Measurements from ENCODE around the gene FBP1.

DNA sequence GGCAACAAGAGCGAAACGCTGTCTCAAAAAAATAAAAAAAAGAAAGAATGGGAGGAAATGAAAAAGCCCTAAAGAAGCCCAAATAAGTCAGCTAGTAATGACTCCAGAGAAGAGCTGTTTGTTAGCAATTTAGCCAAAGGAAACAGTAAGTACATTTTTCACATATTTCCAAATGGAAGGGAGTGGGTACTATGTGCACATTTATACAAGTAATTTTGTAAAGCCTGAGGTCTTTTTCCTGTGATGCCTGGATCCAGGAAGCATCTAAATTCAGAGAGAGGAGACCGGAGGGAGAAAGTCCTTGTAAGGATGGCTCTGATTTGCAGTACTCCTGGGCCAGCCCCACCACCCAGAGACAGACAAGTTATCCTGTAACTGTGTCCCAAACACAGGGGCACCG is 14.7 kb downstream of the FBP1 start:
- TF ChIP-seq GATA2 (IDR thresholded peaks at IDR 0.05; ENCODE audit: low read depth, low read length): no peak
- TF ChIP-seq GATA3 (IDR thresholded peaks at IDR 0.05; ENCODE audit: low read depth, low read length): no peak
